Measurements from ENCODE around the gene SPSB4. TPM values are rescaled to one million over a fixed set of nuclear protein-coding genes. Genes with fewer than 3 reads are reported as not detected.

SPSB4 gene
- total and polyA plus RNA-seq, 2 donors (not counting 1 experiment from before 2014, with no cell fraction given), result not detected

DNA sequence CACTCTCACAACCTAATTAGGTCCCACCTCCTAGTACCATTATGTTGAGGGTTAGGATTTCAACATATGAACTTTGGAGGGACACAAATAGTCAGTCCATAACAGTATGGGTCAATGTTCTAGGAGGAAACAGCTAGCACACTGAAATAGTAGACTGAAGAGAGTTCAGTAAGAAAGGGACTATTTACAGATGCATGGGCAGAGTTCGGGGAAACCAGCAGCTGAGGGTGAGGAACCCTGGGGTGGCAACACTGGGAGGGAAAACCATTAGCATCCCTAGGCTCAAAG, 102.5 kb downstream of the SPSB4 start:
- H3K79me2 ChIP-seq (ENCODE audit: control insufficient read depth, insufficient read depth, low read length), result no peaks in the 10 kb centered on the region
- H3K27ac ChIP-seq (ENCODE audit: insufficient read depth, low read length), result no peak overlapping the region
- no peaks in the 10 kb centered on the region for H3K9me3 ChIP-seq (ENCODE audit: control insufficient read depth, insufficient read depth, low read depth, low read length)
- H3K27me3 ChIP-seq (ENCODE audit: control insufficient read depth, insufficient read depth, low read length), result no peaks in the 10 kb centered on the region
- DNase-seq (ENCODE audit: low read depth in 2 of 2), result no peak
- H3K9ac ChIP-seq (ENCODE audit: insufficient read depth, low read length), result no peak overlapping the region
- H3K4me2 ChIP-seq (ENCODE audit: extremely low read depth, insufficient read depth, low read length), result no peak overlapping the region
- H4K20me1 ChIP-seq (ENCODE audit: control insufficient read depth, extremely low read depth, insufficient read depth, low read length), result no peaks in the 10 kb centered on the region
- no peak overlapping the region for H2AFZ ChIP-seq (ENCODE audit: low read length)
- H3K4me3 ChIP-seq (replicated peaks in 1 of 4; ENCODE audit: control extremely low read depth in 1 of 4, insufficient read depth in 1 of 4, low read depth in 3 of 4, low read length in 4 of 4), result no peak overlapping the region
- no peaks in the 10 kb centered on the region for H3K36me3 ChIP-seq (ENCODE audit: control insufficient read depth, insufficient read depth, low read length)
- H3K4me1 ChIP-seq (ENCODE audit: control insufficient read depth, extremely low read depth, insufficient read depth, low read length), result no peaks in the 10 kb centered on the region
- TF ChIP-seq, protein P1, sequence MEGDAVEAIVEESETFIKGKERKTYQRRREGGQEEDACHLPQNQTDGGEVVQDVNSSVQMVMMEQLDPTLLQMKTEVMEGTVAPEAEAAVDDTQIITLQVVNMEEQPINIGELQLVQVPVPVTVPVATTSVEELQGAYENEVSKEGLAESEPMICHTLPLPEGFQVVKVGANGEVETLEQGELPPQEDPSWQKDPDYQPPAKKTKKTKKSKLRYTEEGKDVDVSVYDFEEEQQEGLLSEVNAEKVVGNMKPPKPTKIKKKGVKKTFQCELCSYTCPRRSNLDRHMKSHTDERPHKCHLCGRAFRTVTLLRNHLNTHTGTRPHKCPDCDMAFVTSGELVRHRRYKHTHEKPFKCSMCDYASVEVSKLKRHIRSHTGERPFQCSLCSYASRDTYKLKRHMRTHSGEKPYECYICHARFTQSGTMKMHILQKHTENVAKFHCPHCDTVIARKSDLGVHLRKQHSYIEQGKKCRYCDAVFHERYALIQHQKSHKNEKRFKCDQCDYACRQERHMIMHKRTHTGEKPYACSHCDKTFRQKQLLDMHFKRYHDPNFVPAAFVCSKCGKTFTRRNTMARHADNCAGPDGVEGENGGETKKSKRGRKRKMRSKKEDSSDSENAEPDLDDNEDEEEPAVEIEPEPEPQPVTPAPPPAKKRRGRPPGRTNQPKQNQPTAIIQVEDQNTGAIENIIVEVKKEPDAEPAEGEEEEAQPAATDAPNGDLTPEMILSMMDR (conservative IDR thresholded peaks at IDR 0.05 in 1 of 2, IDR thresholded peaks at IDR 0.05 in 1 of 2; ENCODE audit: low read depth in 1 of 2, low read length in 2 of 2), result no peak
- TF ChIP-seq EZH2 (IDR thresholded peaks at IDR 0.05; ENCODE audit: low read length, missing control alignments), result no peak

DNA sequence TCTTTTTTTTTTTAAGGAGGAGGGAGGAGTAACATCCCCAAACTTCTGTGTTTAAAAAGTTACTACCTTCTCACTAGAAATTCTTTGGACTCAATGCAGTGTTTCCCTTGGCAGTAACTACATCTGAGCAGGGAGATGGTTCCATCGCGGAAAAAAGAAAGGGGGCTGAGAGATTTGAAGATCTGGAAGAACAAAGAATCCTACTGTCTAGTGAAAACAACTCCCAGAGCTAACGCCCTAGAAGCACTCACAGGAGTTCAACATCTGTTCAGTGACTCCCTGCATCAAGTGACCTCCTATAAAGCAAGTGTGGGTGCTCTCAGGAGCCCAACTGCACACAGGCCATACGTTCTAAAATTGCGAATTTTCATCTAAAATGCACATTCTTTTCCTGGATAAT, 113.7 kb downstream of the SPSB4 start:
- no peak for TF ChIP-seq EZH2 (IDR thresholded peaks at IDR 0.05; ENCODE audit: low read length, missing control alignments)
- no peak overlapping the region for H3K4me2 ChIP-seq (ENCODE audit: extremely low read depth, insufficient read depth, low read length)
- H3K36me3 ChIP-seq (ENCODE audit: control insufficient read depth, insufficient read depth, low read length), result no peaks in the 10 kb centered on the region
- H3K4me1 ChIP-seq (ENCODE audit: control insufficient read depth, extremely low read depth, insufficient read depth, low read length), result no peaks in the 10 kb centered on the region
- H3K9ac ChIP-seq (ENCODE audit: insufficient read depth, low read length), result no peak overlapping the region
- no peaks in the 10 kb centered on the region for H3K9me3 ChIP-seq (ENCODE audit: control insufficient read depth, insufficient read depth, low read depth, low read length)
- no peaks in the 10 kb centered on the region for H3K79me2 ChIP-seq (ENCODE audit: control insufficient read depth, insufficient read depth, low read length)
- H2AFZ ChIP-seq (ENCODE audit: low read length), result no peak overlapping the region
- no peaks in the 10 kb centered on the region for H4K20me1 ChIP-seq (ENCODE audit: control insufficient read depth, extremely low read depth, insufficient read depth, low read length)
- no peak for DNase-seq (ENCODE audit: low read depth in 2 of 2)
- H3K27me3 ChIP-seq (ENCODE audit: control insufficient read depth, insufficient read depth, low read length), result no peaks in the 10 kb centered on the region
- H3K27ac ChIP-seq (ENCODE audit: insufficient read depth, low read length), result no peak overlapping the region
- H3K4me3 ChIP-seq (replicated peaks in 1 of 4; ENCODE audit: control extremely low read depth in 1 of 4, insufficient read depth in 1 of 4, low read depth in 3 of 4, low read length in 4 of 4), result no peak overlapping the region

DNA sequence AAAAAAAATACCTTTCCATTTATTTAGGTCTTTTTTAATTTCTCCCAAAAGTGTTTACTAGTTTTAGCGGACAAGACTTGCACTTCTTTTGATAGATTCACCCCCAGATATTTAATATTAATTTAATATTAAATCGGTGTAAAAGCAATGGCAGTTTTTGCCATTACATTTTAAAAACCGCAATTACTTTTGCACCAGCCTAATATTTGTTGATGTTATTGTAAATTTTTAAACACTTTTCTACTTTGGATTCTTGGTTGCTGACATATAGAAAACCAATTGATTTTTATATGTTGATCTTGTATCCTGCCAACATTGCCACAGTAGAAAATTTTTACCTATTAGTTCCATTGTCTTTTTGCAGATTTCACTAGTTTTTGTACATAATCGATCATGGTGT, 116.5 kb downstream of the SPSB4 start:
- Histone ChIP-seq H3K4me2 (ENCODE audit: extremely low read depth, insufficient read depth, low read length) (no peak overlapping the region), H3K27ac (ENCODE audit: insufficient read depth, low read length) (no peak overlapping the region), H3K4me1 (ENCODE audit: control insufficient read depth, extremely low read depth, insufficient read depth, low read length) (no peaks in the 10 kb centered on the region), H2AFZ (ENCODE audit: low read length) (no peak overlapping the region), H3K4me3 (replicated peaks in 1 of 4; ENCODE audit: control extremely low read depth in 1 of 4, insufficient read depth in 1 of 4, low read depth in 3 of 4, low read length in 4 of 4) (no peak overlapping the region), H3K36me3 (ENCODE audit: control insufficient read depth, insufficient read depth, low read length) (no peaks in the 10 kb centered on the region), H4K20me1 (ENCODE audit: control insufficient read depth, extremely low read depth, insufficient read depth, low read length) (no peaks in the 10 kb centered on the region), H3K9me3 (ENCODE audit: control insufficient read depth, insufficient read depth, low read depth, low read length) (no peaks in the 10 kb centered on the region), H3K27me3 (ENCODE audit: control insufficient read depth, insufficient read depth, low read length) (no peaks in the 10 kb centered on the region), H3K79me2 (ENCODE audit: control insufficient read depth, insufficient read depth, low read length) (no peaks in the 10 kb centered on the region), H3K9ac (ENCODE audit: insufficient read depth, low read length) (no peak overlapping the region)
- TF ChIP-seq, protein P1 (conservative IDR thresholded peaks at IDR 0.05 in 1 of 2, IDR thresholded peaks at IDR 0.05 in 1 of 2; ENCODE audit: low read depth in 1 of 2, low read length in 2 of 2), result no peak
- TF ChIP-seq EZH2 (IDR thresholded peaks at IDR 0.05; ENCODE audit: low read length, missing control alignments), result no peak
- no peak for DNase-seq (ENCODE audit: low read depth in 2 of 2)
